Measurements from ENCODE around the gene TRIM39.

TRIM39 gene

GRCh38 chr6:30322527-30323501 lies 3.9 kb upstream of the TRIM39 start:
- no peaks in the 10 kb centered on the region for H3K27me3 Mint-ChIP-seq
- peak overlapping the region; percentile 79 for H3K4me3 Mint-ChIP-seq
- peak overlapping the region; percentile 79 for H3K27ac Mint-ChIP-seq
- peaks cover 84% of the 10 kb centered on the region for H3K4me1 Mint-ChIP-seq
- H3K9me3 Mint-ChIP-seq = no peaks in the 10 kb centered on the region
- peaks cover 27% of the 10 kb centered on the region for H3K36me3 Mint-ChIP-seq

GRCh38 chr6:30323806-30324205 lies 2.9 kb upstream of the TRIM39 start:
- no peak overlapping the region for H3K27ac Mint-ChIP-seq
- H3K27me3 Mint-ChIP-seq = no peaks in the 10 kb centered on the region
- H3K9me3 Mint-ChIP-seq = no peaks in the 10 kb centered on the region
- H3K4me3 Mint-ChIP-seq = peak overlapping the region; percentile 96
- H3K36me3 Mint-ChIP-seq = peaks cover 25% of the 10 kb centered on the region
- peaks cover 84% of the 10 kb centered on the region for H3K4me1 Mint-ChIP-seq

GRCh38 chr6:30325150-30325872 lies 1.4 kb upstream of the TRIM39 start:
- Mint-ChIP-seq H3K36me3 (peaks cover 24% of the 10 kb centered on the region), H3K4me3 (peak overlapping the region; percentile 96), H3K4me1 (peaks cover 77% of the 10 kb centered on the region), H3K27ac (peak overlapping the region; percentile 96), H3K9me3 (no peaks in the 10 kb centered on the region), H3K27me3 (no peaks in the 10 kb centered on the region)

- Mint-ChIP-seq H3K27ac (peak overlapping the region; percentile 96), H3K27me3 (no peaks in the 10 kb centered on the region), H3K9me3 (no peaks in the 10 kb centered on the region), H3K4me1 (peaks cover 70% of the 10 kb centered on the region), H3K4me3 (peak overlapping the region; percentile 96), H3K36me3 (peaks cover 22% of the 10 kb centered on the region)
Measured at GRCh38 chr6:30325873-30326525, 728 bp upstream of the TRIM39 start.

- Mint-ChIP-seq H3K4me3 (peak overlapping the region; percentile 96), H3K4me1 (peaks cover 57% of the 10 kb centered on the region), H3K9me3 (no peaks in the 10 kb centered on the region), H3K36me3 (peaks cover 21% of the 10 kb centered on the region), H3K27me3 (no peaks in the 10 kb centered on the region), H3K27ac (peak overlapping the region; percentile 92)
Measured at GRCh38 chr6:30327232-30327746, 562 bp downstream of the TRIM39 start.

GRCh38 chr6:30328397-30328796 lies 1.7 kb downstream of the TRIM39 start:
- peaks cover 16% of the 10 kb centered on the region for H3K36me3 Mint-ChIP-seq
- no peaks in the 10 kb centered on the region for H3K9me3 Mint-ChIP-seq
- H3K4me3 Mint-ChIP-seq = no peak overlapping the region
- peaks cover 46% of the 10 kb centered on the region for H3K4me1 Mint-ChIP-seq
- H3K27ac Mint-ChIP-seq = no peak overlapping the region
- H3K27me3 Mint-ChIP-seq = no peaks in the 10 kb centered on the region

- Mint-ChIP-seq H3K9me3 (no peaks in the 10 kb centered on the region), H3K36me3 (peaks cover 15% of the 10 kb centered on the region), H3K4me3 (peak overlapping the region; percentile 15), H3K4me1 (peaks cover 37% of the 10 kb centered on the region), H3K27me3 (no peaks in the 10 kb centered on the region), H3K27ac (no peak overlapping the region)
Measured at GRCh38 chr6:30329331-30329730, 2.6 kb downstream of the TRIM39 start.

GRCh38 chr6:30331981-30332380 lies 5.3 kb downstream of the TRIM39 start:
- peaks cover 21% of the 10 kb centered on the region for H3K4me1 Mint-ChIP-seq
- no peak overlapping the region for H3K27ac Mint-ChIP-seq
- peaks cover 20% of the 10 kb centered on the region for H3K36me3 Mint-ChIP-seq
- no peak overlapping the region for H3K4me3 Mint-ChIP-seq
- H3K27me3 Mint-ChIP-seq = no peaks in the 10 kb centered on the region
- no peaks in the 10 kb centered on the region for H3K9me3 Mint-ChIP-seq

GRCh38 chr6:30334075-30334783 lies 7.5 kb downstream of the TRIM39 start:
- H3K9me3 Mint-ChIP-seq = no peaks in the 10 kb centered on the region
- no peak overlapping the region for H3K4me3 Mint-ChIP-seq
- no peaks in the 10 kb centered on the region for H3K27me3 Mint-ChIP-seq
- H3K4me1 Mint-ChIP-seq = no peaks in the 10 kb centered on the region
- H3K27ac Mint-ChIP-seq = no peak overlapping the region
- peaks cover 19% of the 10 kb centered on the region for H3K36me3 Mint-ChIP-seq

GRCh38 chr6:30340589-30341054 lies 13.9 kb downstream of the TRIM39 start:
- Mint-ChIP-seq H3K9me3 (no peaks in the 10 kb centered on the region), H3K27ac (no peak overlapping the region), H3K36me3 (peaks cover 17% of the 10 kb centered on the region), H3K4me3 (no peak overlapping the region), H3K4me1 (peaks cover 23% of the 10 kb centered on the region), H3K27me3 (no peaks in the 10 kb centered on the region)

- Mint-ChIP-seq H3K4me3 (no peak overlapping the region), H3K4me1 (peaks cover 29% of the 10 kb centered on the region), H3K9me3 (no peaks in the 10 kb centered on the region), H3K27me3 (no peaks in the 10 kb centered on the region), H3K36me3 (peaks cover 17% of the 10 kb centered on the region), H3K27ac (no peak overlapping the region)
Measured at GRCh38 chr6:30341218-30341617, 14.5 kb downstream of the TRIM39 start.

GRCh38 chr6:30341728-30342127 lies 15.0 kb downstream of the TRIM39 start:
- Mint-ChIP-seq H3K4me1 (peaks cover 31% of the 10 kb centered on the region), H3K4me3 (no peak overlapping the region), H3K36me3 (peaks cover 13% of the 10 kb centered on the region), H3K27ac (no peak overlapping the region), H3K9me3 (no peaks in the 10 kb centered on the region), H3K27me3 (no peaks in the 10 kb centered on the region)

- peak overlapping the region; percentile 90 for H3K4me3 Mint-ChIP-seq
- H3K27me3 Mint-ChIP-seq = no peaks in the 10 kb centered on the region
- no peaks in the 10 kb centered on the region for H3K9me3 Mint-ChIP-seq
- peaks cover 44% of the 10 kb centered on the region for H3K4me1 Mint-ChIP-seq
- peaks cover 11% of the 10 kb centered on the region for H3K36me3 Mint-ChIP-seq
- H3K27ac Mint-ChIP-seq = peak overlapping the region; percentile 79
Measured at GRCh38 chr6:30344191-30344867, 17.6 kb downstream of the TRIM39 start.

GRCh38 chr6:30344868-30345671 lies 18.3 kb downstream of the TRIM39 start, which contains the start of gene RPP21:
Gene RPP21, plus strand, starts transcription at chr6:30345156. Its CDS starts 16 bp downstream, at chr6:30345172.
- Mint-ChIP-seq H3K36me3 (peaks cover 11% of the 10 kb centered on the region), H3K27ac (peak within 1 kb of the TSS; percentile 82), H3K9me3 (no peaks in the 10 kb centered on the region), H3K4me3 (peak within 1 kb of the TSS; percentile 90), H3K4me1 (peaks cover 48% of the 10 kb centered on the region), H3K27me3 (no peaks in the 10 kb centered on the region)
